K562 (cell line): ENCODE data around the gene TNMD. TPM values are rescaled to one million over a fixed set of nuclear protein-coding genes. Genes with fewer than 3 reads are reported as not detected.

Source experiments
- BRD4 ChIP-seq: fragments of 200-600 bp; sonication (generic); IDR thresholded peaks from 2 replicates; pipeline ENCODE4 v1.6.1; 2017; ENCODE audit warnings: inconsistent platforms
- NONO ChIP-seq, 2 experiments: fragments of 200-400 bp in 1 of 2; fragments of 450-650 bp in 1 of 2; formaldehyde crosslinking in 1 of 2; IDR thresholded peaks; 2 replicates each; pipeline ENCODE4 v1.6.1; 2017; ENCODE audit warnings: low read depth in 2 of 2, mild to moderate bottlenecking in 2 of 2, moderate library complexity in 2 of 2, low read length in 1 of 2
- RBM25 ChIP-seq: fragments of 200-400 bp; formaldehyde crosslinking; IDR thresholded peaks from 2 replicates; pipeline ENCODE4 v1.6.1; 2018; ENCODE audit warnings: low read length, low read depth, moderate library complexity; ENCODE audit not compliant: severe bottlenecking
- RCOR1 ChIP-seq, 2 experiments: IDR thresholded peaks; 2 replicates each; pipeline ENCODE4 v1.6.1; 2012; ENCODE audit warnings: low read depth in 2 of 2, low read length in 2 of 2, borderline replicate concordance in 1 of 2, improper control_type of control experiment in 1 of 2
- SIX5 ChIP-seq, 2 experiments: IDR thresholded peaks; 2 replicates each; pipeline ENCODE4 v1.6.1; 2011; ENCODE audit warnings: low read length in 2 of 2, borderline replicate concordance in 1 of 2, low read depth in 1 of 2, mild to moderate bottlenecking in 1 of 2, moderate library complexity in 1 of 2; ENCODE audit not compliant: insufficient read depth in 1 of 2
- SREBF1 ChIP-seq: fragments of 150-350 bp; IDR thresholded peaks from 2 replicates; pipeline ENCODE4 v1.6.1; 2014; ENCODE audit warnings: antibody characterized with exemption, low read depth, low read length, borderline replicate concordance
- polyA plus RNA-seq, 8 experiments: library from polyadenylated mRNA; depleted of rRNA in 4 of 8; stranded (reverse) in 5 of 8; unstranded in 3 of 8; fragments of >200 nt; fragmentation: Nextera tagmentation in 2 of 8; fragmentation: Illumina TruSeq in 1 of 8; extraction: Ambion mirVana in 2 of 8; extraction: Trizol in 1 of 8; gene quantifications; 2 replicates each; pipeline versions ENCODE4 v1.2.1 to v1.2.3, GENCODE V29; 2011 to 2014; ENCODE audit warnings: inconsistent platforms in 1 of 8, missing spikeins in 1 of 8
- total RNA-seq, 7 experiments: library from RNA; depleted of rRNA in 6 of 7; stranded (reverse); fragments of >200 nt in 6 of 7; fragmentation: Illumina TruSeq in 2 of 7; extraction: Trizol in 2 of 7; gene quantifications; 2 replicates each; pipeline versions ENCODE4 v1.2.1 to v1.2.3, GENCODE V29; 2011 to 2021; ENCODE audit warnings: low replicate concordance in 1 of 7
- TF ChIP-seq, protein P1 (sequence below): conservative IDR thresholded peaks from 2 replicates; pipeline ENCODE4 v1.6.1; 2011; ENCODE audit warnings: low read depth, mild to moderate bottlenecking, low read length; ENCODE audit not compliant: control insufficient read depth
- TF ChIP-seq, protein P2 (sequence below), 2 experiments: fragments of 450-650 bp; formaldehyde crosslinking in 1 of 2; IDR thresholded peaks; 2 replicates each; pipeline versions ENCODE4 v1.4.0 to v1.6.1; 2014 to 2020; ENCODE audit warnings: mild to moderate bottlenecking in 2 of 2, borderline replicate concordance in 1 of 2, low read depth in 1 of 2

Gene TNMD
- total and polyA plus RNA-seq, 9 of the 15 experiments (the other 6 are each of a cell fraction or from before 2014, with no cell fraction given): not detected

DNA sequence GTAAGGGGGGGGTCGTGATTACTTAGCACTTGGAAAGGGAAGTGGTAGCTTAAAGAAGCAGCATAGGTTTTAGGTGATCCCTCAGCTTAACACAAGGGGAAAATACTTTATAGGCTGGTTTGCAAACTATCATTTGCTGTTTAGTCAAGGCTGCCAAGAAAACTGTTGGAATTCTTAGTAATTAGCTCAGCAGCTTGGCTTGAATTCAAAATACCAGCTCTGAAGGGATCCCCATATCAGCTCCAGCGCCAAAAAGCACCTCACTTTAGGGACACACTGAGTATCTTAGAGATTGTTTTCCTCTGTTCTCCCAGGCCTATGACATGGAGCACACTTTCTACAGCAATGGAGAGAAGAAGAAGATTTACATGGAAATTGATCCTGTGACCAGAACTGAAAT lies 8.8 kb downstream of the TNMD start (continued):
- no peak for TF ChIP-seq RBM25
- TF ChIP-seq SIX5 (IDR thresholded peaks at IDR 0.05; ENCODE audit: borderline replicate concordance in 1 of 2, insufficient read depth in 1 of 2, low read depth in 1 of 2, low read length in 2 of 2): no peak
- TF ChIP-seq BRD4: no peak
- TF ChIP-seq, protein P1, sequence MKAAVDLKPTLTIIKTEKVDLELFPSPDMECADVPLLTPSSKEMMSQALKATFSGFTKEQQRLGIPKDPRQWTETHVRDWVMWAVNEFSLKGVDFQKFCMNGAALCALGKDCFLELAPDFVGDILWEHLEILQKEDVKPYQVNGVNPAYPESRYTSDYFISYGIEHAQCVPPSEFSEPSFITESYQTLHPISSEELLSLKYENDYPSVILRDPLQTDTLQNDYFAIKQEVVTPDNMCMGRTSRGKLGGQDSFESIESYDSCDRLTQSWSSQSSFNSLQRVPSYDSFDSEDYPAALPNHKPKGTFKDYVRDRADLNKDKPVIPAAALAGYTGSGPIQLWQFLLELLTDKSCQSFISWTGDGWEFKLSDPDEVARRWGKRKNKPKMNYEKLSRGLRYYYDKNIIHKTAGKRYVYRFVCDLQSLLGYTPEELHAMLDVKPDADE: no peak
- TF ChIP-seq, protein P2, sequence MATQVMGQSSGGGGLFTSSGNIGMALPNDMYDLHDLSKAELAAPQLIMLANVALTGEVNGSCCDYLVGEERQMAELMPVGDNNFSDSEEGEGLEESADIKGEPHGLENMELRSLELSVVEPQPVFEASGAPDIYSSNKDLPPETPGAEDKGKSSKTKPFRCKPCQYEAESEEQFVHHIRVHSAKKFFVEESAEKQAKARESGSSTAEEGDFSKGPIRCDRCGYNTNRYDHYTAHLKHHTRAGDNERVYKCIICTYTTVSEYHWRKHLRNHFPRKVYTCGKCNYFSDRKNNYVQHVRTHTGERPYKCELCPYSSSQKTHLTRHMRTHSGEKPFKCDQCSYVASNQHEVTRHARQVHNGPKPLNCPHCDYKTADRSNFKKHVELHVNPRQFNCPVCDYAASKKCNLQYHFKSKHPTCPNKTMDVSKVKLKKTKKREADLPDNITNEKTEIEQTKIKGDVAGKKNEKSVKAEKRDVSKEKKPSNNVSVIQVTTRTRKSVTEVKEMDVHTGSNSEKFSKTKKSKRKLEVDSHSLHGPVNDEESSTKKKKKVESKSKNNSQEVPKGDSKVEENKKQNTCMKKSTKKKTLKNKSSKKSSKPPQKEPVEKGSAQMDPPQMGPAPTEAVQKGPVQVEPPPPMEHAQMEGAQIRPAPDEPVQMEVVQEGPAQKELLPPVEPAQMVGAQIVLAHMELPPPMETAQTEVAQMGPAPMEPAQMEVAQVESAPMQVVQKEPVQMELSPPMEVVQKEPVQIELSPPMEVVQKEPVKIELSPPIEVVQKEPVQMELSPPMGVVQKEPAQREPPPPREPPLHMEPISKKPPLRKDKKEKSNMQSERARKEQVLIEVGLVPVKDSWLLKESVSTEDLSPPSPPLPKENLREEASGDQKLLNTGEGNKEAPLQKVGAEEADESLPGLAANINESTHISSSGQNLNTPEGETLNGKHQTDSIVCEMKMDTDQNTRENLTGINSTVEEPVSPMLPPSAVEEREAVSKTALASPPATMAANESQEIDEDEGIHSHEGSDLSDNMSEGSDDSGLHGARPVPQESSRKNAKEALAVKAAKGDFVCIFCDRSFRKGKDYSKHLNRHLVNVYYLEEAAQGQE (IDR thresholded peaks at IDR 0.05; ENCODE audit: borderline replicate concordance): no peak
- TF ChIP-seq, protein P2 (CRISPR knock-in tag; IDR thresholded peaks at IDR 0.05; ENCODE audit: low read depth): no peak
- no peak for TF ChIP-seq NONO (IDR thresholded peaks at IDR 0.05; ENCODE audit: low read depth in 2 of 2, low read length in 1 of 2)
- TF ChIP-seq SREBF1: no peak
- no peak for TF ChIP-seq RCOR1 (IDR thresholded peaks at IDR 0.05; ENCODE audit: borderline replicate concordance in 1 of 2, low read depth in 2 of 2, low read length in 2 of 2)
